Stimulated activated CD4-positive, alpha-beta T cell treated with anti-CD3 and anti-CD28 coated beads, Interleukin-4, amount 100 ng/mL, for 48 hours (primary cell): ENCODE results near the gene SAP30L.

Experiments
- DNase-seq, 2 donors: peaks; one replicate each; pipeline ENCODE4 v3.0.0-alpha.2; 2020; ENCODE audit warnings: low read depth in 2 of 2

SAP30L gene

DNA sequence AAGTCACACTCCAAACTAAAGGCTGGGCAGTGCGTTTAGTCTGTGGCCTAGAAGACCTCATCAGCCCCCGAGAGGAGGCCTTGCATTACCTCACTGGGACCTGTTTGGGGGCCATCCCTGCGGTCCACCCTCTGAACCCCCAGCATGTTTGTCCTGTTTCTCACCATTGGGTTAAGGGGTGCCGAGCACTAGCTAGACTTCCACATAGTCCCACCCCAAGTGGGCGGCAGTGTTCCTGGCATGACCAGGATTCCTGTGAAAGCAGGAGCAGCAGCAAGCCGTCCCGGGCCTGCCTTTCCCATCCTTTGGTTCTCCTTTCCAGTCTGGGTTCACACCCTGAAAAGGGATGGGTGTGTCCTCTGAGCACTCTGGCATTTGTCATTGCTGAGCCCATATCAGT is 26.6 kb upstream of the SAP30L start:
- DNase-seq: no peak

- no peak for DNase-seq
These were observed 23.9 kb upstream of the SAP30L start for GRCh38 chr5:154421868-154422267.

DNA sequence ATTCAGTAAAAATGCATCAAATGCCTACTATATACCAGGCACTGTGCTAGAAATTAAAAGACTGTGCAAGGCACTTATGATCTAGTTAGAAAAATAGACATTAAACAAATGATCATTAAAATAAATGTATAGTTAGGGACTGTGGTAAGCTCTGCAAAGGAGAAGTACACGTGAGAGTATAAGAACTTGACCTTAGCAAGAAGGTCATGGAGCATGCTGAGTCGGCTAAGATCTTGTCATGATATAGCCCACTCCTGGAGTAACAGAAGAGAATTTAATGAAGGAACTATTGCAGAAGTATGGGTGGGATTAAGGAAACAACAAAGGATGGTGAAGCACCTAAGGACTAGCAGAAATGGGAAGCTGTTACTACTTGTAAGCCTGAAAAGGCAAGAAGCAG is 23.5 kb upstream of the SAP30L start:
- no peak for DNase-seq

- no peak for DNase-seq
These were observed 17.6 kb upstream of the SAP30L start for GRCh38 chr5:154428208-154428607.

DNA sequence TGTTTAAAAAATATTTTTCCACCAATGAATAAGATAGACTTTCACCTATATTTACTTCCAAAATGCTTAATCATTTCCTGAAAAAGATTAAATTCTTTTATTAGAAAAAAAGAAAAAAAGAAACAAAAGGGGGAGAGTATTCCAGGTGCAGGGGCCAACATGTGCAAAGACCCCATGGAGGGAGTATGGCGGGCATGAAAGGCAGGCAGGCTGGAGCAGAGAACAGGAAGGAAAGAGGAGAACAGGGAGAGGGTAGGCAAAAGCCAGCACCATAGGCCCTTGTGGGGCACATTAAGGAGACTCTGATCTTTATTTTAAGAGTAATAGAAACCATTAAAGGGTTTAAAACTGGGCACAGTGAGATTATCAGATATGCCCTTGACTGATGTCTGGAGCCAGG is 16.5 kb upstream of the SAP30L start:
- no peak for DNase-seq

DNA sequence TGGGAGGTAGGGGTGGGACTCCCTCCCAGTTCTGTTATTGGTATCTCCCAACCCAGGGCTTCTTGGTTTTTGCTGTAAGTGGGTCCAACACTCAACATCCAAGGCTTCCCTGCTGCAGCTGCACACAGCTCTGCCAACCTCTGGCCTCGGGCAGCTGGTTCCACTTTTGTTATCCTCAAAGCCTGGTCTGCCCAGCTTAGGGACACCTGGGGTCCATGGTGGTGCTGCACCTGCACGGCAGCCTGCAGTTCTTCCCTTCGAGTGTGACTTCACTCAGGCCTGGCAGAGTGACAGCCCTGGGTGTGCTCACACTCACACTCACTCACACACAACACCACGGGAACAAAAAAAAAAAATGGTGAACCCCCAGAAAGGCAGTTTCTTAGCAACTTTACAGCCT is 15.3 kb upstream of the SAP30L start:
- no peak for DNase-seq

DNA sequence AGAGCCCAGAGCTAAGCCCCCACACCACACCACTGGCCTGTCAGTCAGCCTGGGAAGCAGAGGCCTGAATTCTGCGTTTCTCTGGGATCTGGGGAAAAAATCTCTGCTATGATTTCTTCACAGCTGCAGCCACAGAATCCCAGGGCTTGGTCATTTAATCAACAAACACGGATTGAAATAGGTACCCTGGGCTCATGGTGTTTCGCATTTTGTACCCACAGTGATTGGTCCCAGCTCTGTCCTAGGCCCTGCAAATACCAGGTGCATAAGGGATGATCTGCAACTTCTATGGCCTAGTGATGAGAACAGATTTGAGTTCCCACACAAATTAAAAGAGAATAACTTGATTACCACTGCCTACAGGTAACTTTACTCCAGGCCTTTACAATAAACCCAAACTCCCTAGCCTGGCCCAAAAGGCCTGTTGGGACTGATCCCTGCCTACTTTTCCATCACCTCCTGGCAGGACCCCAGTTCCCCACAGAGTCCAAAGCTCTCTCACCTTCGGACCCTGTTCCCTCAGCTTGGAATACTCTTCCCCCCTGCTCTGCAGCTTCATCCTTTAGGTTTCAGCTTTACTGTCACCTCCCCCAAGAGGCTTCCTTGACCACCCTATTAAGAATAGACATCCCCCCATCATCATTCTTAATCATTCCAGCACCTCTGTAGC is 14.7 kb upstream of the SAP30L start:
- DNase-seq: no peak

DNA sequence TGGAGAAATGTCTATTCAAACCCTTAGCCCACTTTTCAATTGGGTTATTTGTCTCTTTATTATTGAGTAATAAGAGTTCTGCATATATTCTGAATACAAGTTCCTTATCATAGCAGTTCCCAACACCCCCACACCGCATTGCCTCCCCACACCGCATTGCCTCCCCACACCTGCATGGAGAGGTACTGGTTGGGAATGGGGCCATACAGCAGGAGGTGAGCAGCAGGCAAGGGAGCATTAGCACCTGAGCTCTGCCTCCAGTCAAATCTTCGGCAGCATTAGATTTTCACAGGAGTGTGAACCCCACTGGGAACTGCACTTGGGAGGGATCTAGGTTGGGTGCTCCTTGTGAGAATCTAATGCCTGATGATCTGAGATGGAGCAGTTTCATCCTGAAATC is 10.6 kb upstream of the SAP30L start:
- DNase-seq: no peak

DNA sequence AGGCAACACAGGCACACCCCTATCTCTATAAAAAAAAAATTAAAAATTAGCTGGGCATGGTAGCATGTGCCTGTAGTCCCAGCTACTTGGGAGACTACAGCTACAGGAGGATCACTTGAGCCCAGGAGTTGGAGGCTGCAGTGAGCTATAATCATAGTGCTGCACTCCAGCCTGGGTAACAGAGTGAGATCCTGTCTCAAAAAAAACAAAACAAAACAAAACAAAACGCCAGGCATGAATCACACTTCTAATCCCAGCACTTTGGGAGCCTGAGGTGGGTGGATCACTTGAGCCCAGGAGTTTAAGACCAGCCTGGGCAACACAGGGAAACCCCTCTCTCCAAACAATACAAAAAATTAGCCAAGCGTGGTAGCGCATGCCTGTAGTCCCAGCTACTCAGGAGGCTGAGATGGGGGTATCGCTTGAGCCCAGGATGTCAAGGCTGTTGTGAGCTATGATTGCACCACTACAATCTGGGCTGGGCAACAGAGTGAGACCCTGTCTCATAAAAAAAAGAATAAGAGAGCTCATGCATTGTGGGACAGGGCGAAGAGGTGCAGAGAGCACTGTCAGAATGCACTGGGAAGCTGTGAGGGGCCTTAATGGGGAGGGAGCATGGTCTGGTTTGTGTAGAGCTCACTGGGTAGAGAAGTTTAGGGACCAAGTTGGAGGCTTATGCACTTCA is 8.4 kb upstream of the SAP30L start:
- DNase-seq: no peak

DNA sequence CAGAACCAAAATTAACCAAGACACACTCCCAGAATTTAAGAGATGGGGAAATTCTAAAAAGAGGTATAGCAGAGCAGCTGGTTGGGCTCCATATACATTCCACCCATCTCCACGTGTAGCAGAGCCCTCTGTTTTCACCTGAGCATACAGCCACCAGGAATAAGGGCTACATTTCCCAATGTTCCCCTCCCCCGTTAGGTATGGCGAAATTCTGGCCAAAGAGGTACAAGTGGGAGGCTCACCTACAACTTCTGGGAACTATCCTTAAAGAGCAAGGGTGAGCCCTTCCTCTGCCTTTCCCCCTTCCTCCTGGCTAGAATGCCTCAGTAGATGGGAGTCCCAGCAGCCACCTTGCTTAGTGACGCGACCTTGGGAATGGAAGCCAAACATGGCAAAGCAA is 5.3 kb upstream of the SAP30L start:
- DNase-seq: no peak

DNA sequence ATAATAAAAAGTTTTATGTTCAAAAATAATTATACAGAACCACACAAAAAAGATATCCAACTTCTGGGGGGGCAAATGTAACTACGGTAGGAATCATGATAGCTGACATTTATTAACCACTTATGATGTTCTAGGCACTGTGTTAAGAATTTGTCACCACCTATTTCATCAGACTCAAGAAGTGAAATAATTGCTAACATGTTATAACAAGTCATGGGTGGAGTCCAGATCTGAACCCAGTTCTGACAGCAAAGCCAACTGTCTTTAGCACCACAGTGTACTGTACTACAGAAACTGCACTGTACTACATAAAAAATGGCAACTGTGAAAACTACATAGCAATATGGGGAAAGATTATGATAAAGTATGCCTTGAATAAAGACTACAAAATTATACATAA is 3.0 kb upstream of the SAP30L start:
- no peak for DNase-seq

GRCh38 chr5:154444556-154445421 is 1.0 kb upstream of the SAP30L start:
- DNase-seq: peak in 1 of 2 donors; percentile 1

DNA sequence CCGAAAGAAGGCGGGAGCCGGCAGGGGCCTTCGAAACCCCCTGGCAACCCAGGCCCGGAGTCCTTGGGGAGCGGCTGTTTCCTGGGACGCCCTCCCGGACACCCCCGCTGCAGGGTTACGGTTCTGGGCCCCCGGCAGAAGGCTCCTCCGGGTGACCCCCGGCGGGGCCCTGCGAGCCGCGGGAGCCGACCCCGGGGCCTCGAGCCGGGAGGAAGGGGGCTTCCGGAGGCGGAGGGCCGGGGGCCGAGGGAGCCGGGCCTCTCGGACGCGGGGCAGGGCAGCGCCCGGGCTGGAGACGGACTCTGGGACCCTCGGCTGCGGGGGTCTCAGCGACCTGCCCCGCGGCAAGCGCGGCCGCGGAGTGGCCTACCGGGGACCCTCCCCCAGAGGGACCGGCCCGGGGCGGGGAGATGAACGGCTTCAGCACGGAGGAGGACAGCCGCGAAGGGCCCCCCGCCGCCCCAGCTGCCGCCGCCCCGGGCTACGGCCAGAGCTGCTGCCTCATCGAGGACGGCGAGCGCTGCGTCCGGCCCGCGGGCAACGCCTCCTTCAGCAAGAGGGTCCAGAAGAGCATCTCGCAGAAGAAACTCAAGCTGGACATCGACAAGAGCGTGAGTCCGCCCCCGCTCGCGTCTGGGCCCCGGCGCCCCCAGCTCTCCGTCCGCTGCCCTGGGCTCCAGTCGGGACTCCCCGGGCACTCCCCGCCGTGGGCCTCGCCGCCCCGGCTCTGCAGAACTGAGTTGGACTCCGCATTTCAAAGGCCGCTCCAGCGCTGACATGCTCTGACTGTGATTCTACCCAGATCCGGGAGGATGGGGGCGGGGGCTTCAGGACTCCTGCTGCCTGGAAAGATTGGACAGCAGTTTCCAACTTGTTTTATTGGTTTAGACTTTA is 645 bp downstream of the SAP30L start:
- peak; percentile 27 to 30 for DNase-seq

GRCh38 chr5:154447089-154447725 is 1.4 kb downstream of the SAP30L start:
- no peak for DNase-seq

DNA sequence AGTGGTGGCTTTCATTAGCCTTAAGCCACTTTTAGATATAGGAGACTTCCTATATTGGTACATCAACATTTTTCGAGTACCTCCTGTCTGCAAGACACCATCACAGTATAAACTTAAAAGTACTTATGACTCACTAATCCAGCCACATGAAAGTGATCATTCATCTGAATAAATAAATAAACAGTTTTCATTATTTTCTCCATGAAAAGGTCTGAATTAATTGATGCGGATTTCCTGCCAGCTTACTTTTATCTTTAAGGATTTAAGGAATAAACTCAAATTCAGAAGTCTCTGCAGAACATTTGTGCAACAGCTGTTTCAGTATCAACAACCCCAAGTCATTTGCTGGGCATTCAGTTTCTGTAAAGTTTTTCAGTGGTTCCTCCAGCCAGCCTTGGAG is 4.0 kb downstream of the SAP30L start:
- DNase-seq: no peak

DNA sequence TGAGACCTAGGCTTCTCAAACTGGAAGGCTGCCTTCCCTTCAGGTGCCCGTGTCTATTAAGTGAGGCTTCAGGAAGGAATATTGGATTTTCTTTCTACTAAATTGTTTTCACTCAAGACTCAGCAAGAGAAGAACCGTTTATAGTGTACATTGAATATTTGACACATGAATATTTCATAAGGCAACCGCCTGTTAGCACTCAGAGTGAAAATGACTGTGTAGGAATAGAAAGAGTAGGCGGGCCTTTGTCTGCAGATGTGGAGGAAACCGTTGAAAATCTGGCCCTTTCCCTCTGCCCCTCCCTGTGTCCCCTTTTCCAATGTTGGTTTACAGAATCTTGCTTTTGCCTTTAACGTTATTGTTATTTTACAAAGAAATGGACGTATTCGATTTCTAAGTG is 6.2 kb downstream of the SAP30L start:
- no peak for DNase-seq

GRCh38 chr5:154455585-154455984 is 9.8 kb downstream of the SAP30L start:
- no peak for DNase-seq

- no peak for DNase-seq
These were observed 10.7 kb downstream of the SAP30L start for GRCh38 chr5:154456540-154456939.

- no peak for DNase-seq
These were observed 13.2 kb downstream of the SAP30L start for GRCh38 chr5:154459015-154459414.

DNA sequence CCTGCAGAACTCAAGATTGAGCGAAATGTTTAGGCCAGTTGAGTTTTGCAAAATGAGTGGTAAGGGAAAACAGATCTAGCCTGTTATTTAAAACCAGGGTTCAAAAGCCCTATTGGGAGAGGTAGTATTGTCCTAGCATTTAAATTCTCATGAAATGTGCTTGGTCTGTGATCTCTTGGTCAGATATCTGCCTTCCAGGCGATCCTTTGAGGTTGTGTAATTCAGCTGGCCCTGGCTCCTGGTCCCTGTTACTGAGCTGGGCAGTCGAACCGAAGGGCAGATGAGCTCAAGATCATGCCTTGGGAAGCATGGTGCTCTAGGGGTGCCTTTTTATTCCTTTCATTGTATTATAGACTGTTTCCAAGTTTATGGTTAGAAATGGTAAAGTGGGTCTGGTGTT is 14.4 kb downstream of the SAP30L start:
- no peak for DNase-seq

DNA sequence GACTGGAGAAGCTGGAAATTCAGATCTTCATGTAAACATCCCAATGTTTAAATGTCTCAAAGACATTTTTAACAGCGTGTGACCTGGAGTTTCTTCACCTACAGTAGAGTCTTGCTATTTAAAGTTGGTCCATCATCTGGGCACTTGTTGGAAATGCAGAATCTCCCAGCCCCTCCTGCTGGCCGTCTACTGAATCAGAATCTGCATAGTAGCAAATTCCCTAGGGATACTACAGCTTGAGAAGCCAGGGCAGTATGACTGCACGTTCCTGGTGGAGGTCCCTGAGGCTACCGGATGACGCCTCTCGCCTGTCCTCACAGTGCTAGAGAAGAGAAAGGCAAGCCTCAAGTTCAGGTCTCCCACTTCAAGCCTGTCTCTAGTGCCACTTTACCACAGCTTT is 15.7 kb downstream of the SAP30L start:
- DNase-seq: no peak
